ENCODE results near the gene HNF4A. TPM values are rescaled to one million over a fixed set of nuclear protein-coding genes. Genes with fewer than 3 reads are reported as not detected.

HNF4A gene
- total RNA-seq, 2 experiments from 2014 or later, result not detected

GRCh38 chr20:44370639-44371218 lies 15.2 kb downstream of the HNF4A start:
- DNase-seq, result no peak
- intact Hi-C loops (cut with micrococcal nuclease), result no loop called here
- Mint-ChIP-seq H3K36me3 (no peaks in the 10 kb centered on the region), H3K4me1 (ENCODE audit: low read depth) (no peaks in the 10 kb centered on the region), H3K9me3 (no peaks in the 10 kb centered on the region), H3K27ac (no peak overlapping the region), H3K27me3 (no peaks in the 10 kb centered on the region), H3K4me3 (no peak overlapping the region)
- POLR2A ChIA-PET, result no interaction called here
- CTCF ChIA-PET, result interaction anchor here (0.6 to 2.3 kb wide), 2 partner anchors 14 to 15 kb away, joined by 3 to 8 read pairs; no protein-coding TSS in a partner anchor

DNA sequence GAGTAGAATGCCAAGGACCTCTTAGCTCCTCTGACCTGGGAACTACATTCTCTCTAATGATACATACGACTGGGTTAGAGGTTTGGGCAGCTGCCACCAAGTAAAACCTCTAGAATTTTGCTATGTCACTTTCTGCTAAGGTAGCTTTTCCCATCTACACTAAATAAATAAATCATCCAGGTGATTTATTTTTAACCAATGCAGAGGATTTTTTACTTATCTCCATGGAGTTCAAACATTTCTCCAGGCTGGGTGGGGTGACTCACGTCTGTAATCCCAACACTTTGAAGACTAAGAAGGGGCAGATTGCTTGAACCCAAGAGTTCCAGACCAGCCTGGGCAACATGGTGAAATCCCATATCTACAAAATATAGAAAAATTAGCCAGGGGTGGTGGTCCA lies 27.1 kb downstream of the HNF4A start:
- Mint-ChIP-seq H3K4me1 (ENCODE audit: low read depth) (no peaks in the 10 kb centered on the region), H3K27me3 (peaks cover 8% of the 10 kb centered on the region), H3K36me3 (no peaks in the 10 kb centered on the region), H3K9me3 (no peaks in the 10 kb centered on the region), H3K27ac (no peak overlapping the region), H3K4me3 (no peak overlapping the region)
- no peak for DNase-seq
- intact Hi-C loops (cut with micrococcal nuclease), result no loop called here
- ChIA-PET POLR2A (no interaction called here), CTCF (interaction anchor here (1.0 to 5.8 kb wide), 5 partner anchors 56 to 235 kb away, joined by 3 to 112 read pairs (median 10); no protein-coding TSS in a partner anchor)

- intact Hi-C loops (cut with micrococcal nuclease), result loop anchor here (1.0 to 5.0 kb wide), 3 partner anchors 72 to 348 kb away; partner anchors contain the start of gene FITM2
- Mint-ChIP-seq H3K36me3 (no peaks in the 10 kb centered on the region), H3K4me1 (ENCODE audit: low read depth) (peaks cover 2% of the 10 kb centered on the region), H3K9me3 (no peaks in the 10 kb centered on the region), H3K27ac (no peak overlapping the region), H3K4me3 (no peak overlapping the region), H3K27me3 (peaks cover 18% of the 10 kb centered on the region)
- POLR2A ChIA-PET, result no interaction called here
- CTCF ChIA-PET, result interaction anchor here (0.5 to 5.8 kb wide), 28 partner anchors 11 to 929 kb away, joined by 3 to 112 read pairs (median 4); partner anchors contain the start of gene SERINC3
- DNase-seq, result peak; percentile 88
These were observed 29.0 kb downstream of the HNF4A start for GRCh38 chr20:44384423-44385027.

DNA sequence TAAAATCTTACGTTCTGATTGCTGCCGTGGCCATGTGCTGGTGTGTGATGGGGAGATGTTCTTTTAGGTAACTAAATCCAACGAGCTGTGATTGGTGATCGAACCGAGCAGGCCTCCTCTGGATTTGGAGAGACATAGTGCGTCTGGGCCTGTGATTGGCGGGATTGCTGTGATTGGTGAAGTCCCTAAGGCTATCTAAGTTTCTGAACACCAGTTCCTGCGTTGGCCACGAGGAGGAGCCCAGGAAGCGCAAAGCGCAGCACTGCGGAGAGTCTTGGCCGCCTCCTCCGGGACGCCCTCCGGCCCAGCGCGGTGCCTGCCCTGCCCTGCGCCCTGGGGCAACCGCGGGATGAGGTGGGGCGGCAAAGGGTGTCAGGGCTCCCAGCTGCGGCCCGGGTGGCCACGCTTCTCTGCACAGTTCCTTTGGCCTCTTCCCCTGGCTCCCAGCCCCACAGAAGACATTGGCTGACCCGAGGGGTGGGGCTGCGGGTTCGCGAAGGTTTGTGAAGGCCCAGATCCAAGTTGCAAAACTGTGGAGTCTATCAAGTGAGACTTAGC lies 33.0 kb downstream of the HNF4A start:
- Mint-ChIP-seq H3K4me3 (no peak overlapping the region), H3K27ac (no peak overlapping the region), H3K9me3 (no peaks in the 10 kb centered on the region), H3K27me3 (peaks cover 14% of the 10 kb centered on the region), H3K4me1 (ENCODE audit: low read depth) (peaks cover 2% of the 10 kb centered on the region), H3K36me3 (no peaks in the 10 kb centered on the region)
- intact Hi-C loops (cut with micrococcal nuclease), result loop anchor here (1.0 to 5.0 kb wide), 4 partner anchors 72 to 344 kb away; partner anchors contain the start of gene FITM2
- ChIA-PET POLR2A (no interaction called here), CTCF (interaction anchor here (0.6 to 2.9 kb wide), 12 partner anchors 10 to 469 kb away, joined by 3 to 48 read pairs (median 3); partner anchors contain the start of gene SERINC3)
- peak; percentile 84 for DNase-seq

- ChIA-PET POLR2A (no interaction called here), CTCF (interaction anchor here (1.4 to 2.9 kb wide), 4 partner anchors 132 to 343 kb away, joined by 4 to 48 read pairs (median 6); partner anchors contain the start of gene SERINC3)
- no peak overlapping the region for H3K27ac Mint-ChIP-seq
- intact Hi-C loops (cut with micrococcal nuclease), result loop anchor here (2.0 to 5.0 kb wide), 3 partner anchors 71 to 342 kb away; partner anchors contain the start of gene FITM2
- no peak overlapping the region for H3K4me3 Mint-ChIP-seq
- H3K4me1 Mint-ChIP-seq (ENCODE audit: low read depth), result peaks cover 2% of the 10 kb centered on the region
- DNase-seq, result no peak
- no peaks in the 10 kb centered on the region for H3K9me3 Mint-ChIP-seq
- no peaks in the 10 kb centered on the region for H3K36me3 Mint-ChIP-seq
- peaks cover 14% of the 10 kb centered on the region for H3K27me3 Mint-ChIP-seq
These were observed 34.4 kb downstream of the HNF4A start for GRCh38 chr20:44389871-44390270.

DNA sequence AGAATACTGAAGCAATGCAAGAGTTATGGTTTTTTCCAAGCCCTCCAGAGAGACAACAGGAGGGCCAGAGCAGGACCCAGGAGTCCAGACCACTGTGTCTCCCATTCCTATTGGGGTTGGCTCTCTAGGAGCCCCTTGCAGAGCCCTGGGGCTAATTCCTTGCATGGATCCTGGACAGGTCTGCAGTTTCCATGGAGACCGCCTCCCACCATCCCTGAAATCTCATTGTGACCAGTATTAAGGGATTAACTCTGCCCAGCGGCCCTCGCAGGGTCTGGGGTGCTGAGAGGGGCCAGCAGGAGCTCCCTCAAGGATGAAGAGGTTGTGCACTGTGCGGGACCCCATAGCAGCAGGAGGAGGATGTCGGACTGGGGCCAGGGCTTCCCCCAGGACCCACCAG lies 34.8 kb downstream of the HNF4A start:
- no peak overlapping the region for H3K27ac Mint-ChIP-seq
- H3K27me3 Mint-ChIP-seq, result peaks cover 14% of the 10 kb centered on the region
- no peaks in the 10 kb centered on the region for H3K9me3 Mint-ChIP-seq
- no peak for DNase-seq
- ChIA-PET CTCF (interaction anchor here (2.9 kb wide), 1 partner anchor 219 kb away, joined by 48 read pairs; no protein-coding TSS in a partner anchor), POLR2A (no interaction called here)
- no peaks in the 10 kb centered on the region for H3K36me3 Mint-ChIP-seq
- H3K4me1 Mint-ChIP-seq (ENCODE audit: low read depth), result peaks cover 2% of the 10 kb centered on the region
- intact Hi-C loops (cut with micrococcal nuclease), result no loop called here
- no peak overlapping the region for H3K4me3 Mint-ChIP-seq

DNA sequence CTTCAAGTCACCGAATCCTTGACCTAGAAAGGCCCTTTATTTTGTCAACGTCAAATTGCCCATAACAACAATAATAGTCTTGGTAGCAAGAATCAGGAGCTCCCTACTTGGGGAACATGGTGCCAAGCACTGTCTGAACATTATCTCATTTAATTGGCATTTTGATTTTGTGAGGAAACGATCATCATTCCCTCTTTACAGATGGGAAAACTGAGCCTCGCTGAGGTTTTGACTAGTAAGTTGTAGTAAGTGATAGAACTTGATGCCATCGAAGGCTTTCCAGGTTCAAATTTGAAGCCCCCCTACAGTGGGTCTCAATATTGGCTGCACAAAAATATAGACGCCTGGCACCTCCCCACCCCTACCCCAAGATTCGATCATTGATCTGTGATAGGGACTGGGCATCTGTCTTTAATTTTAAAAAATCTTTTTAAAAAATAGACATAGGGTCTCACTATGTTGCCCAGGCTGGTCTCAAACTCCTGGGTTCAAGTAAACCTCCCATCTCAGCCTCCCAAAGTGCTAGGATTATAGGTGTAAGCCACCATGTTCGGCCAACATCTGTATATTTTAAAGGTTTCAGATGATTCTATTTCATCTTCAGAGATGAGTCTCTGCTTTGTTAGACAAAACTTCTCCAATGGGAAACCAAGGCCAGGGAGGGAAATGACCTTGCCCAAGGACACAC lies 36.7 kb downstream of the HNF4A start:
- Mint-ChIP-seq H3K9me3 (no peaks in the 10 kb centered on the region), H3K4me3 (no peak overlapping the region), H3K27me3 (peaks cover 14% of the 10 kb centered on the region), H3K36me3 (no peaks in the 10 kb centered on the region), H3K4me1 (ENCODE audit: low read depth) (peaks cover 2% of the 10 kb centered on the region), H3K27ac (no peak overlapping the region)
- POLR2A ChIA-PET, result no interaction called here
- intact Hi-C loops (cut with micrococcal nuclease), result no loop called here
- CTCF ChIA-PET, result no interaction called here
- no peak for DNase-seq

DNA sequence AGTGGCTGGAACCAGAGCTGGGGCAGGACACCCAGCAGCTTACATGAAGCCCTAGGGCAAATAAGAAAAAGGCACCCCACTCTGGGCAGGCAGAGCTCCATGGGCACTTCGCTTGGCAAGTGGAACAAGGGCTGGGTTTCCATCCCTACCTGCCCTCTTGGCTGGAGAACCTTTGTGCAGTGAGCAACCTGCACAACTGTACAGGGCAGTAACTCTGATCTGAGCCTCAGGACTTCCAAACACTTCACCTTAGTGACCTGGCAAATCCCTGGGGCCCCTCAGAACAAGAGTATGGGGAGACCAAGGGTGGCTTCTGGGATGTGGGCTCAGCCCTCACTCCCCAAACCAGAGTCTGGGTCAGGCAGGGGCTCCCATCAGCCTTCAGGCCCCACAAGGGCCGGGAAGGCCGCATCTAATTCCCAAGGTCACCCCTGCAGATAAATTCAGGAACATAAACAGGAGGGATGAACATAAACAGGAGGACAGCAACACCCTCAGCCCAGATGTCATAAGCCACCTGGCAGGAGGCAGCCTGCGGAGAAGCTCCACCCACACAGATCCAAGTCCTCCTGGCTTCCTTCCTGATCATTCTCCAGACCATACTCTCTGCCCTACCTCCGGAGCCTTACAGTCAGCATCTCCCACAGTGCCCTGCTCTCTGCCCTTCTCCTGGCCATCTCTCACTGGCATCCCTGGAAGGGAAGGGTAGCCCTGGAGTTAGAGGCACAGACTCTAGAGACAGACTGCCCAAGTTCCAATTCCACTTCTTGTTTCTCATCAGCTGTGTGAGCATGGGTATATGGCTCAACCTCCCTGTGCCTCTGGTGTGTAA lies 37.5 kb downstream of the HNF4A start:
- no peaks in the 10 kb centered on the region for H3K9me3 Mint-ChIP-seq
- no peak overlapping the region for H3K4me3 Mint-ChIP-seq
- peaks cover 10% of the 10 kb centered on the region for H3K27me3 Mint-ChIP-seq
- intact Hi-C loops (cut with micrococcal nuclease), result no loop called here
- peaks cover 2% of the 10 kb centered on the region for H3K4me1 Mint-ChIP-seq (ENCODE audit: low read depth)
- POLR2A ChIA-PET, result no interaction called here
- H3K27ac Mint-ChIP-seq, result no peak overlapping the region
- CTCF ChIA-PET, result no interaction called here
- no peak for DNase-seq
- H3K36me3 Mint-ChIP-seq, result no peaks in the 10 kb centered on the region

DNA sequence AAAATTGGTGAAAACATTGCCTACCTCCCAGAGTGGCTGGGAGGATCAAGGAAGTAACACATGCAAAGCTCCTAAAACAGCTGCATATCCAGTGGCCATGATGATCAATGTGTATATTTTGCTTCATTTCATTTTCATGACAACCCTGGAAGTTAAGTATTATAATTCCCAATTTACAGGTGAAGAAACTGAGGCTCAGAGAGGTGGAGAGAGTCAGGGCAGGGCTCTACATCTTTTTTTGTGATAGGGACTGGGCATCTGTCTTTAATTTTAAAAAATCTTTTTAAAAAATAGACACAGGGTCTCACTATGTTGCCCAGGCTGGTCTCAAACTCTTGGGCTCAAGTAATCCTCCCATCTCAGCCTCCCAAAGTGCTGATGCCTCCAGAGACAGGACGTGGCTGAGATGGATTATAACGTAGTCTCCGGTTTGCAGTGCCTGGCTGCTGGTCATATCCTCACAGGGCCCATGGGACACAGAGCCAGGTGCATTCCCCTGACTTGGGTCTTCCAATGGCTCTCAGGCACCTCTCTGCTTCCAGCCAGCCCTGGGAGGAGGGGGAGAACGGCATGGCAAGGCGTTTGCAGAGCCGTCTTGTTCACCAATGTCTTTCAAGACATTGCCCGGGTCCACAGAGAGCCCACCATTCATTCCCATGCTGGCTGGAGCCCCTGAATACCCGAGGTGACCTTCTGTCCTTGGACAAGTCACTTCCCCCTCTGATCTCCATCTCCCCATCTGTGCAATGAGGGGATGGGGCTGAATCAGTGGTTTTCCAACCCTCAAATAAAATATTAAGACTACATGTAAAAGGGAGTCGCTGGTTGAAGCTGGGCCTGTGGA lies 38.3 kb downstream of the HNF4A start:
- CTCF ChIA-PET, result interaction anchor here (0.7 kb wide), 1 partner anchor 209 kb away, joined by 3 read pairs; no protein-coding TSS in a partner anchor
- POLR2A ChIA-PET, result no interaction called here
- Mint-ChIP-seq H3K27ac (no peak overlapping the region), H3K4me3 (no peak overlapping the region), H3K9me3 (no peaks in the 10 kb centered on the region), H3K4me1 (ENCODE audit: low read depth) (no peaks in the 10 kb centered on the region), H3K36me3 (no peaks in the 10 kb centered on the region), H3K27me3 (peaks cover 7% of the 10 kb centered on the region)
- DNase-seq, result no peak
- intact Hi-C loops (cut with micrococcal nuclease), result no loop called here

DNA sequence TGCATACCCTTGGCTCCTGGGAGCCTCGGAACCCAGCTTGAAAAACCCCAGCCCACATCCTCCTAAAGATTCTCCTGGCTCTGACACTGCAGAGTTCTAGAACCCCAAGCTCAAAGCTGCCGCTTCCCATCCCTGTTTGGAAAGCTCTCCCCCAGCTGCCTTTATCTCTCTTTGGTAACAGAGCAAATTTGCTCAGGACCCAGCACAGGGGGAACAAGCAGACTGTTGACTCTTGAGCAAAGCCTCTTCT lies 38.9 kb downstream of the HNF4A start:
- Mint-ChIP-seq H3K4me3 (no peak overlapping the region), H3K4me1 (ENCODE audit: low read depth) (no peaks in the 10 kb centered on the region), H3K27ac (no peak overlapping the region), H3K9me3 (no peaks in the 10 kb centered on the region), H3K27me3 (peaks cover 3% of the 10 kb centered on the region), H3K36me3 (no peaks in the 10 kb centered on the region)
- CTCF ChIA-PET, result interaction anchor here (0.7 kb wide), 1 partner anchor 209 kb away, joined by 3 read pairs; no protein-coding TSS in a partner anchor
- no peak for DNase-seq
- intact Hi-C loops (cut with micrococcal nuclease), result no loop called here
- POLR2A ChIA-PET, result no interaction called here

Measured in activated CD4-positive, alpha-beta memory T cell treated with anti-CD3 and anti-CD28 coated beads for 36 hours (primary cell).